Esophagus muscularis mucosa (tissue), 4 donors: ENCODE data around the gene RERG. TPM values are rescaled to one million over a fixed set of nuclear protein-coding genes. Genes with fewer than 3 reads are reported as not detected.
"Not testable (repeated sequence)": the region's sequence is repeated elsewhere in the genome, so short reads cannot be mapped to it uniquely, and the experiment has no call there.

Source experiments
- DNase-seq: peaks from one replicate; pipeline ENCODE4 v3.0.0-alpha.2; 2017; ENCODE audit errors: extremely low spot score
- H3K27ac ChIP-seq, 4 donors: fragments of 200-600 bp; sonication (generic); replicated peaks in 1 of 4; 1 replicate in 3 of 4; 2 replicates in 1 of 4; pipeline ENCODE4 v1.5.1; 2016 to 2019; ENCODE audit warnings: mild to moderate bottlenecking in 1 of 4
- H3K27me3 ChIP-seq, 4 donors: fragments of 200-600 bp; sonication (generic); one replicate each; pipeline versions ENCODE4 v1.5.1 to v1.6.0; 2016 to 2019
- H3K36me3 ChIP-seq, 4 donors: fragments of 200-600 bp; sonication (generic); one replicate each; pipeline ENCODE4 v1.5.1; 2016 to 2019
- H3K4me1 ChIP-seq, 4 donors: fragments of 200-600 bp; sonication (generic); one replicate each; pipeline ENCODE4 v1.5.1; 2016 to 2019
- H3K4me3 ChIP-seq, 4 donors: fragments of 200-600 bp; sonication (generic); 1 replicate in 2 of 4; 2 replicates in 2 of 4; pipeline ENCODE4 v1.5.1; 2016 to 2019; ENCODE audit warnings: mild to moderate bottlenecking in 4 of 4, moderate library complexity in 1 of 4
- H3K9me3 ChIP-seq, 4 donors: fragments of 200-600 bp; sonication (generic); 1 replicate in 3 of 4; 2 replicates in 1 of 4; pipeline ENCODE4 v1.5.1; 2016 to 2019
- CTCF ChIP-seq, 3 experiments: fragments of 200-600 bp in 2 of 3; fragments of 450-650 bp in 1 of 3; sonication (generic) in 2 of 3; IDR thresholded peaks; one replicate each; pipeline ENCODE4 v1.5.1; 2017 to 2019; ENCODE audit warnings: antibody characterized with exemption in 3 of 3, mild to moderate bottlenecking in 2 of 3, moderate library complexity in 1 of 3
- EP300 ChIP-seq: sonication (generic); formaldehyde crosslinking; IDR thresholded peaks from one replicate; pipeline ENCODE4 v1.6.1; 2017; ENCODE audit warnings: antibody characterized with exemption
- POLR2A ChIP-seq: fragments of 450-650 bp; IDR thresholded peaks from one replicate; pipeline ENCODE4 v1.6.1; 2017; ENCODE audit warnings: antibody characterized with exemption, moderate library complexity, mild to moderate bottlenecking, low read depth
- POLR2AphosphoS5 ChIP-seq, 2 donors: sonication (generic); formaldehyde crosslinking; IDR thresholded peaks; one replicate each; pipeline ENCODE4 v1.6.1; 2017; ENCODE audit warnings: antibody characterized with exemption in 2 of 2
- WGBS: methylation state at CpG from one replicate; pipeline ENCODE4 v1.1.5; 2018; 5-methylcytosine and 5-hydroxymethylcytosine counted together
- intact Hi-C: fragments of 100-400 bp; cut with DNase I; formaldehyde crosslinking; loops from one replicate; pipeline ENCODE4 v1.15.1; 2023
- total RNA-seq, 4 donors: library from RNA; depleted of rRNA; stranded (reverse); fragments of >200 nt; gene quantifications; one replicate each; pipeline versions ENCODE4 v1.1.0 to v1.2.1, GENCODE V29; 2016

The RERG gene
- total RNA-seq, 4 donors from 2014 or later, result 5.0 to 15.4 (median 12.7) TPM

- no peak overlapping the region for H3K27ac ChIP-seq
- no peaks in the 10 kb centered on the region for H3K4me1 ChIP-seq
- no peak overlapping the region for H3K4me3 ChIP-seq
- TF ChIP-seq POLR2A (no peak), CTCF (IDR thresholded peaks at IDR 0.05) (no peak), POLR2AphosphoS5 (IDR thresholded peaks at IDR 0.05) (no peak), EP300 (no peak)
- WGBS, result 34% methylated on average over 2 of the region's 2 CpGs
- H3K36me3 ChIP-seq, result no peaks in the 10 kb centered on the region
- no peaks in the 10 kb centered on the region for H3K27me3 ChIP-seq
- H3K9me3 ChIP-seq, result no peaks in the 10 kb centered on the region
- DNase-seq, result no peak
- intact Hi-C loops, result no loop called here
These were observed 130.8 kb downstream of the RERG start for GRCh38 chr12:15090441-15090840.

GRCh38 chr12:15088105-15088504, 133.1 kb downstream of the RERG start:
- WGBS, result 52% methylated on average over 1 of the region's 1 CpG
- no peaks in the 10 kb centered on the region for H3K9me3 ChIP-seq
- H3K27ac ChIP-seq, result no peak overlapping the region
- no peak overlapping the region for H3K4me3 ChIP-seq
- TF ChIP-seq POLR2AphosphoS5 (IDR thresholded peaks at IDR 0.05) (no peak), CTCF (IDR thresholded peaks at IDR 0.05) (no peak), POLR2A (no peak), EP300 (no peak)
- no peaks in the 10 kb centered on the region for H3K27me3 ChIP-seq
- no peaks in the 10 kb centered on the region for H3K36me3 ChIP-seq
- H3K4me1 ChIP-seq, result no peaks in the 10 kb centered on the region
- intact Hi-C loops, result no loop called here
- no peak for DNase-seq

- WGBS, result 88% methylated on average over 2 of the region's 2 CpGs
- H3K27me3 ChIP-seq, H3K4me3 ChIP-seq, H3K27ac ChIP-seq, H3K36me3 ChIP-seq, intact Hi-C loops, H3K4me1 ChIP-seq, H3K9me3 ChIP-seq, DNase-seq: not testable (repeated sequence)
These were observed 143.5 kb downstream of the RERG start for GRCh38 chr12:15077751-15078150.

- no peaks in the 10 kb centered on the region for H3K36me3 ChIP-seq
- DNase-seq, result no peak
- H3K27ac ChIP-seq, result no peak overlapping the region
- H3K4me1 ChIP-seq, result no peaks in the 10 kb centered on the region
- intact Hi-C loops, result no loop called here
- TF ChIP-seq POLR2A (no peak), EP300 (no peak), POLR2AphosphoS5 (IDR thresholded peaks at IDR 0.05) (no peak), CTCF (IDR thresholded peaks at IDR 0.05) (no peak)
- 87% methylated on average over 1 of the region's 1 CpG for WGBS
- H3K9me3 ChIP-seq, result no peaks in the 10 kb centered on the region
- no peaks in the 10 kb centered on the region for H3K27me3 ChIP-seq
- no peak overlapping the region for H3K4me3 ChIP-seq
These were observed 146.9 kb downstream of the RERG start for GRCh38 chr12:15074351-15074750.

GRCh38 chr12:15059123-15059522, 162.1 kb downstream of the RERG start:
- Histone ChIP-seq H3K36me3 (no peaks in the 10 kb centered on the region), H3K27me3 (no peaks in the 10 kb centered on the region), H3K9me3 (no peaks in the 10 kb centered on the region), H3K4me1 (no peaks in the 10 kb centered on the region), H3K27ac (no peak overlapping the region), H3K4me3 (no peak overlapping the region)
- intact Hi-C loops, result no loop called here
- TF ChIP-seq CTCF (IDR thresholded peaks at IDR 0.05) (no peak), POLR2A (no peak), EP300 (no peak), POLR2AphosphoS5 (IDR thresholded peaks at IDR 0.05) (no peak)
- no peak for DNase-seq
- WGBS, result 98% methylated on average over 1 of the region's 1 CpG

Other genes starting within 250 kb of the RERG start
- gene PDE6H, start 248.4 kb downstream of the RERG start, total RNA-seq, result not detected
- gene PTPRO, start 101.1 kb upstream of the RERG start, total RNA-seq, result 1 to 10 TPM in 2 of 4 donors, under 1 TPM in 2; 0.52 to 5.0 (median 1.0) TPM